Endothelial cell (in vitro differentiated cells): ENCODE measurements around the gene LRP1B. TPM values are rescaled to one million over a fixed set of nuclear protein-coding genes. Genes with fewer than 3 reads are reported as not detected.

Experiments used
- DNase-seq: peaks from one replicate; pipeline ENCODE4 v3.0.0; 2021; ENCODE audit warnings: low spot score
- H3K27ac Mint-ChIP-seq: one replicate; pipeline ENCODE4 v1.8.0; 2021; ENCODE audit warnings: mixed read lengths, inconsistent platforms; ENCODE audit not compliant: unreplicated experiment
- H3K27me3 Mint-ChIP-seq: one replicate; pipeline ENCODE4 v1.8.0; 2021; ENCODE audit warnings: mild to moderate bottlenecking, moderate library complexity, mixed read lengths, inconsistent platforms; ENCODE audit not compliant: unreplicated experiment
- H3K36me3 Mint-ChIP-seq: one replicate; pipeline ENCODE4 v1.8.0; 2021; ENCODE audit warnings: mild to moderate bottlenecking, low read depth, mixed read lengths, inconsistent platforms; ENCODE audit not compliant: unreplicated experiment
- H3K4me1 Mint-ChIP-seq: one replicate; pipeline ENCODE4 v1.8.0; 2021; ENCODE audit warnings: mild to moderate bottlenecking, mixed read lengths, inconsistent platforms; ENCODE audit not compliant: unreplicated experiment
- H3K4me3 Mint-ChIP-seq: one replicate; pipeline ENCODE4 v1.8.0; 2021; ENCODE audit warnings: mild to moderate bottlenecking, mixed read lengths, inconsistent platforms; ENCODE audit not compliant: unreplicated experiment
- H3K9me3 Mint-ChIP-seq: one replicate; pipeline ENCODE4 v1.8.0; 2021; ENCODE audit warnings: mixed read lengths, inconsistent platforms; ENCODE audit not compliant: unreplicated experiment
- total RNA-seq: library from RNA; stranded (reverse); fragmentation: NEBNext Ultra II Directional; extraction: Animal tissue kit (Norgen Biotek cat#: 25700); gene quantifications from one replicate; pipeline ENCODE4 v1.2.1, GENCODE V29; 2021; ENCODE audit not compliant: unreplicated experiment
- TF ChIP-seq, protein P1 (sequence below): fragments of 200-600 bp; sonication (generic); IDR thresholded peaks from one replicate; pipeline ENCODE4 v1.5.0; 2021; ENCODE audit warnings: antibody characterized with exemption; ENCODE audit not compliant: unreplicated experiment

The LRP1B gene
- total RNA-seq, 1 donor from 2014 or later = 1.4 TPM

DNA sequence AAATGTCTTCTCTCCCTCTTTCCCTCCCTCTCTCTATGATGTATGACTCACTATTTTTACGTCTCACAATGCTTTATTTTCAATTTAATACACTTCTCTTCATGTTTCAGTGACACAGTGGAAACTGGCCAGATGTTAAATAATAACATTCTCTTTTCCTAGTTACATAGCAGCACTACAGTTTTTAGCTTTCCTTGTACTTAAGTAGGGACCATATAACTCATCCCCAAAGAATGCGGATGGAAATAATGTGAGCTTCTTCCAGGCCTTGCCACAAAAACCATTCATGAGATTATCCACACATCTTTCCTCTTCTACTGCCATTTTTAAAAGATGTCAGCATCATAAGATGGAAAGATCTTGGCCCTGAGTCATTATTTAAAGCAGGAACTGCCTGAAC is 789.4 kb downstream of the LRP1B start:
- H3K27ac Mint-ChIP-seq = no peak overlapping the region
- DNase-seq = no peak

DNA sequence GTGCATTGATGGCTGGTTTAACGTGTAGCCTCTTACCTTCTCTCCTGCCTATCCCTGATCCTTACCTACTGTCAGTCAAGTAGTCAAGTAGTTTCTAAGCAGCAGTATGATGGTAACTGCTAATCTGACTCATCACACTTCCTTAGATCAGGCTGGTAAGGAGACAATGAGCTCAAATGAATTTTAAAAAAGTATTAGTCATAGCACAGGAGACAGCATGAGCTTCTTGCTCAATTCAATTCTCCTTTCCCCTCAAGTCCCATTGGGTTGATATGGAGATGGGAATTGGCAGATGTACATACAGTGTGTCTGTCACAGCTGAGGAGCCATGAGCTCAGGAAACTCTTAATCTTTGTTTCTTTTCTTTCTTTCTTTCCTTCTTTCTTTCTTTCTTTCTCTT is 799.7 kb downstream of the LRP1B start:
- H3K27ac Mint-ChIP-seq = no peak overlapping the region

More for the DNA sequence above, 789.4 kb downstream of the LRP1B start:
- Mint-ChIP-seq H3K27me3 (no peaks in the 10 kb centered on the region), H3K9me3 (no peaks in the 10 kb centered on the region), H3K36me3 (no peaks in the 10 kb centered on the region), H3K4me3 (no peak overlapping the region), H3K4me1 (no peaks in the 10 kb centered on the region)
- TF ChIP-seq, protein P1, sequence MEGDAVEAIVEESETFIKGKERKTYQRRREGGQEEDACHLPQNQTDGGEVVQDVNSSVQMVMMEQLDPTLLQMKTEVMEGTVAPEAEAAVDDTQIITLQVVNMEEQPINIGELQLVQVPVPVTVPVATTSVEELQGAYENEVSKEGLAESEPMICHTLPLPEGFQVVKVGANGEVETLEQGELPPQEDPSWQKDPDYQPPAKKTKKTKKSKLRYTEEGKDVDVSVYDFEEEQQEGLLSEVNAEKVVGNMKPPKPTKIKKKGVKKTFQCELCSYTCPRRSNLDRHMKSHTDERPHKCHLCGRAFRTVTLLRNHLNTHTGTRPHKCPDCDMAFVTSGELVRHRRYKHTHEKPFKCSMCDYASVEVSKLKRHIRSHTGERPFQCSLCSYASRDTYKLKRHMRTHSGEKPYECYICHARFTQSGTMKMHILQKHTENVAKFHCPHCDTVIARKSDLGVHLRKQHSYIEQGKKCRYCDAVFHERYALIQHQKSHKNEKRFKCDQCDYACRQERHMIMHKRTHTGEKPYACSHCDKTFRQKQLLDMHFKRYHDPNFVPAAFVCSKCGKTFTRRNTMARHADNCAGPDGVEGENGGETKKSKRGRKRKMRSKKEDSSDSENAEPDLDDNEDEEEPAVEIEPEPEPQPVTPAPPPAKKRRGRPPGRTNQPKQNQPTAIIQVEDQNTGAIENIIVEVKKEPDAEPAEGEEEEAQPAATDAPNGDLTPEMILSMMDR = no peak

DNA sequence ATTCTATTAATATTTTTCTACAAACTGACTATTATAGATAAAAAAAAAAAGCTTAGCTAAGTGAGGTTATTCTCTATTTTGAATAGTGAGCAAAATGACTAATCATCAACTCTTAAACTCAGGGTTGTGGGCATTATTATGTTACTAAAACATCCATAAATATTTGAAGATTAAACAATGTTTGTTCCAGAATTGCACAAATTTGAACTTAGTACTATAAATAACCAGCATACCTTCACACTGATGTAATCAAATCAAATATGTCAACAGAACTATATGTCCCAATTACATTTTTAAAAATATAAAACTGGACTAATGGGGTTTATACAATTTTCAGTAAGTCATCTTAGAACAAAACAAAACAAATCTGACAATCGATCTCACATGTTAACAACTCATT is 800.9 kb downstream of the LRP1B start:
- no peak overlapping the region for H3K27ac Mint-ChIP-seq
- no peaks in the 10 kb centered on the region for H3K4me1 Mint-ChIP-seq

More for the DNA sequence above, 799.7 kb downstream of the LRP1B start:
- no peak overlapping the region for H3K4me3 Mint-ChIP-seq
- DNase-seq = no peak
- H3K36me3 Mint-ChIP-seq = no peaks in the 10 kb centered on the region
- no peaks in the 10 kb centered on the region for H3K27me3 Mint-ChIP-seq
- H3K9me3 Mint-ChIP-seq = no peaks in the 10 kb centered on the region
- TF ChIP-seq, protein P1 = no peak
- peaks cover 1% of the 10 kb centered on the region for H3K4me1 Mint-ChIP-seq

DNA sequence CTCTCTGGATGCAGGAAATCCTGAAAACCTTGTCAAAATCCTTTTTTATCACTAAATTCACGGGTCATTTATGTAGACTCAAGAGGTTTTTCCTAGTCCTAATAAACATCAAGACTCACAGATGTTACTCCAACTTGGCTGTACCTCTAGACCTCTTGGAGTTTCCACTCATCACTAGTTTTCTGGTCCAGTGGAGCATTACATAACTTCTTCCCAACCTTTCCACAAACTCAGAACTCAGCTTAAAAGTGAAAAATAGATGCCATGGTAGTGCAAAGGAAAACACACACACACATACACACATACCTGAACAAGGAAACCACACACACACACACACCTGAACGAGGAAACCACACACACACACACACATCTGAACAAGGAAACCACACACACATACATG is 807.2 kb downstream of the LRP1B start:
- Mint-ChIP-seq H3K4me3 (no peak overlapping the region), H3K36me3 (no peaks in the 10 kb centered on the region), H3K4me1 (no peaks in the 10 kb centered on the region), H3K9me3 (no peaks in the 10 kb centered on the region), H3K27me3 (no peaks in the 10 kb centered on the region), H3K27ac (no peak overlapping the region)
- TF ChIP-seq, protein P1 = no peak
- DNase-seq = no peak

More for the DNA sequence above, 800.9 kb downstream of the LRP1B start:
- DNase-seq = no peak
- TF ChIP-seq, protein P1 = no peak
- Mint-ChIP-seq H3K27me3 (no peaks in the 10 kb centered on the region), H3K36me3 (no peaks in the 10 kb centered on the region), H3K9me3 (no peaks in the 10 kb centered on the region), H3K4me3 (no peak overlapping the region)

DNA sequence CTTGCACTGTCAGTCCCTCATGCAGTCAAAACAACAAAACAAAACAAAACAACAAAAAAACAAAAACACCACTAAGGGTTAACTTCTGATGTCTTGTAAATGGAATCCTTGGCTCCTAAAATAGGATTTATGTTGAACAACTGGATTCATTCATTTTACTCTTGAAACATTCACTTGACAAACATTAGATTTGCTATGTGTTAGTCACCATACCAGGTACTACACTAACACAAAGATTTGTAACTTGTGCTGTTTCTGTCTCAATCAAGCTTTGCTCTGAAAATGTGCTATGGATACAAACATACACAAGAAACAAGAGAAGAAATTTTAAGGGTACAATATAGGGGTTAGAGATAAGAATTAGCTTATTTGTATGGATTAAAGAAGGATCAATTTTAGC is 812.8 kb downstream of the LRP1B start:
- H3K4me1 Mint-ChIP-seq = no peaks in the 10 kb centered on the region

More for the DNA sequence above, 812.8 kb downstream of the LRP1B start:
- TF ChIP-seq, protein P1 = no peak
- Mint-ChIP-seq H3K4me3 (no peak overlapping the region), H3K36me3 (no peaks in the 10 kb centered on the region), H3K27ac (no peak overlapping the region), H3K27me3 (no peaks in the 10 kb centered on the region), H3K9me3 (no peaks in the 10 kb centered on the region)
- DNase-seq = no peak
